OCI-LY1 (cell line): ENCODE measurements around the gene FAM24A.

Experiments used
- CTCF ChIP-seq: fragments of 200-600 bp; sonication (generic), shearing (Covaris generic); IDR thresholded peaks from 2 replicates; pipeline ENCODE4 v1.5.1; 2017; ENCODE audit warnings: mild to moderate bottlenecking, antibody characterized with exemption, low read length, moderate library complexity, mixed read lengths
- EZH2 ChIP-seq: fragments of 200-600 bp; sonication (generic), shearing (Covaris generic); IDR thresholded peaks from 2 replicates; pipeline ENCODE4 v1.8.0; 2017; ENCODE audit warnings: borderline replicate concordance, mixed run types, mild to moderate bottlenecking, antibody characterized with exemption, low read length, moderate library complexity, mixed read lengths

- no peak for TF ChIP-seq CTCF
- no peak for TF ChIP-seq EZH2
These were observed 46.2 kb upstream of the FAM24A start for GRCh38 chr10:122864194-122864592.
